Transverse colon (tissue), 4 donors: ENCODE data around the gene TBC1D10B. TPM values are rescaled to one million over a fixed set of nuclear protein-coding genes. Genes with fewer than 3 reads are reported as not detected.

Source experiments
- DNase-seq: peaks from one replicate; pipeline ENCODE4 v3.0.0-alpha.2; 2019
- H3K27ac ChIP-seq, 4 donors: fragments of 200-600 bp; sonication (generic); 2 replicates each; pipeline ENCODE4 v1.5.1; 2016 to 2018; ENCODE audit warnings: inconsistent platforms in 4 of 4
- H3K27me3 ChIP-seq: fragments of 200-600 bp; sonication (generic); 2 replicates; pipeline ENCODE4 v1.5.1; 2017; ENCODE audit warnings: inconsistent platforms
- H3K36me3 ChIP-seq, 4 donors: fragments of 200-600 bp; sonication (generic); 2 replicates each; pipeline ENCODE4 v1.5.1; 2017 to 2019; ENCODE audit warnings: inconsistent platforms in 4 of 4
- H3K4me1 ChIP-seq, 4 donors: fragments of 200-600 bp; sonication (generic); 2 replicates each; pipeline ENCODE4 v1.5.1; 2017 to 2020; ENCODE audit warnings: inconsistent platforms in 4 of 4
- H3K4me3 ChIP-seq, 4 donors: fragments of 200-600 bp; sonication (generic); 1 replicate in 1 of 4; 2 replicates in 3 of 4; pipeline versions ENCODE4 v1.5.1 to v1.6.1; 2017 to 2019; ENCODE audit warnings: inconsistent platforms in 4 of 4
- H3K9me3 ChIP-seq, 2 donors: fragments of 200-600 bp; sonication (generic); 2 replicates each; pipeline ENCODE4 v1.5.1; 2017 to 2019; ENCODE audit warnings: inconsistent platforms in 2 of 2
- EP300 ChIP-seq: sonication (generic); formaldehyde crosslinking; IDR thresholded peaks from one replicate; pipeline ENCODE4 v1.6.1; 2017; ENCODE audit warnings: antibody characterized with exemption, low read depth
- POLR2A ChIP-seq: fragments of 450-650 bp; IDR thresholded peaks from one replicate; pipeline ENCODE4 v1.6.1; 2016; ENCODE audit warnings: antibody characterized with exemption, mild to moderate bottlenecking, moderate library complexity
- POLR2AphosphoS5 ChIP-seq, 3 donors: sonication (generic); formaldehyde crosslinking; IDR thresholded peaks; one replicate each; pipeline ENCODE4 v1.6.1; 2016; ENCODE audit warnings: antibody characterized with exemption in 3 of 3
- WGBS, 2 donors: methylation state at CpG; one replicate each; pipeline ENCODE4 v1.1.5; 2018; ENCODE audit warnings: low coverage in 1 of 2; 5-methylcytosine and 5-hydroxymethylcytosine counted together
- in situ Hi-C, 4 donors: fragments of 200-750 bp; cut with MboI; loops; one replicate each; pipeline versions ENCODE4 v1.15.0 to v1.15.1; 2017; ENCODE audit warnings: low sequenced_read_pairs in 3 of 4, low pct_ligation_motif_present in 1 of 4, low pct_unique_long_range_greater_than_20kb in 1 of 4
- intact Hi-C: fragments of 100-400 bp; cut with DNase I; formaldehyde crosslinking; loops from one replicate; pipeline ENCODE4 v1.15.1; 2023; ENCODE audit warnings: low total_unique reads
- total RNA-seq, 4 donors: library from RNA; depleted of rRNA; stranded (reverse); fragments of >200 nt; gene quantifications; one replicate each; pipeline ENCODE4 v1.1.0, GENCODE V29; 2016
- TF ChIP-seq, protein P1 (sequence below), 5 experiments: fragments of 200-600 bp in 3 of 5; fragments of 450-650 bp in 2 of 5; sonication (generic) in 3 of 5; IDR thresholded peaks; 1 replicate in 2 of 5; 2 replicates in 3 of 5; pipeline ENCODE4 v1.5.1; 2016 to 2017; ENCODE audit warnings: antibody characterized with exemption in 5 of 5, inconsistent platforms in 3 of 5, mild to moderate bottlenecking in 2 of 5, moderate library complexity in 1 of 5

The TBC1D10B gene
- total RNA-seq, 4 donors from 2014 or later = 32.5 to 62.9 (median 40.3) TPM

GRCh38 chr16:30351586-30352419 lies 18.5 kb downstream of the TBC1D10B start:
- Histone ChIP-seq H3K27me3 (no peaks in the 10 kb centered on the region), H3K36me3 (peaks cover 0 to 21% (median 10%) of the 10 kb centered on the region in 4 donors), H3K4me3 (no peak overlapping the region), H3K4me1 (peaks cover 28 to 46% (median 32%) of the 10 kb centered on the region in 4 donors), H3K9me3 (no peaks in the 10 kb centered on the region), H3K27ac (peak overlapping the region; percentile 64 to 99 (median 96))
- intact Hi-C loops = loop anchor here (5.0 kb wide), 1 partner anchor 1205 kb away; no protein-coding TSS in a partner anchor
- in situ Hi-C loops = no loop called here
- WGBS, 2 donors = 74% methylated on average over 11 of the region's 11 CpGs; no CpG with 5 or more reads in 1 of the 2 donors
- peak; percentile 61 for DNase-seq
- TF ChIP-seq, protein P1, sequence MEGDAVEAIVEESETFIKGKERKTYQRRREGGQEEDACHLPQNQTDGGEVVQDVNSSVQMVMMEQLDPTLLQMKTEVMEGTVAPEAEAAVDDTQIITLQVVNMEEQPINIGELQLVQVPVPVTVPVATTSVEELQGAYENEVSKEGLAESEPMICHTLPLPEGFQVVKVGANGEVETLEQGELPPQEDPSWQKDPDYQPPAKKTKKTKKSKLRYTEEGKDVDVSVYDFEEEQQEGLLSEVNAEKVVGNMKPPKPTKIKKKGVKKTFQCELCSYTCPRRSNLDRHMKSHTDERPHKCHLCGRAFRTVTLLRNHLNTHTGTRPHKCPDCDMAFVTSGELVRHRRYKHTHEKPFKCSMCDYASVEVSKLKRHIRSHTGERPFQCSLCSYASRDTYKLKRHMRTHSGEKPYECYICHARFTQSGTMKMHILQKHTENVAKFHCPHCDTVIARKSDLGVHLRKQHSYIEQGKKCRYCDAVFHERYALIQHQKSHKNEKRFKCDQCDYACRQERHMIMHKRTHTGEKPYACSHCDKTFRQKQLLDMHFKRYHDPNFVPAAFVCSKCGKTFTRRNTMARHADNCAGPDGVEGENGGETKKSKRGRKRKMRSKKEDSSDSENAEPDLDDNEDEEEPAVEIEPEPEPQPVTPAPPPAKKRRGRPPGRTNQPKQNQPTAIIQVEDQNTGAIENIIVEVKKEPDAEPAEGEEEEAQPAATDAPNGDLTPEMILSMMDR (IDR thresholded peaks at IDR 0.05) = no peak
- TF ChIP-seq POLR2AphosphoS5 (IDR thresholded peaks at IDR 0.05) = peak; percentile 29 to 69 (median 68)

DNA sequence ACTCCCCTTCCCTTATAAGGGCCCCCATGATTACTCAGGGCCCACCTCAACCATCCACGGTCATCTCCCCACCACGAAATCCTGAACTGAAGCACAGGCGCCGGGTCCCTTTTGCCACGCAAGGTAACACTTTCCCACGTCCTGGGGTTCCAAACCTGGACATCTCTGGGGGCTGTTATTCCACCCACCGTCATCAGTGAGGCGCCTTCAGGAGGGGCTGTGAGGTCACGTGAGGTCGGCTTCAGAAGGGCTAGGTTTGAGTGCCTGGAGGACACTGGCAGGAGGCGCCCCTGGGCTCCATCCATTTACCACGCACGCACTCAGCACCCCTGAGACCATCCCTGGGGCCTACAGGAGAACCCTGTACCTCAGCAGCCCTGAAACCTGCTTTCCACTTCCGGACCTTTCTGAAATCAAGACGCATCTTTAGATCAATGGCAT lies 19.3 kb downstream of the TBC1D10B start:
- no peak overlapping the region for H3K4me3 ChIP-seq
- H3K27ac ChIP-seq = peak overlapping the region in 2 of 4 donors; percentile 43 to 98
- no peak for TF ChIP-seq POLR2A
- TF ChIP-seq EP300 = no peak
- TF ChIP-seq, protein P1 (IDR thresholded peaks at IDR 0.05) = no peak
- TF ChIP-seq POLR2AphosphoS5 (IDR thresholded peaks at IDR 0.05) = no peak
- H3K9me3 ChIP-seq = no peaks in the 10 kb centered on the region
- 86% methylated on average over 15 of the region's 15 CpGs; no CpG with 5 or more reads in 1 of the 2 donors for WGBS, 2 donors
- in situ Hi-C loops = no loop called here
- peaks cover 20 to 38% (median 25%) of the 10 kb centered on the region in 4 donors for H3K4me1 ChIP-seq
- DNase-seq = no peak
- H3K27me3 ChIP-seq = no peaks in the 10 kb centered on the region
- intact Hi-C loops = loop anchor here (5.0 kb wide), 1 partner anchor 1204 kb away; no protein-coding TSS in a partner anchor
- H3K36me3 ChIP-seq = peaks cover 0 to 21% (median 10%) of the 10 kb centered on the region in 4 donors

DNA sequence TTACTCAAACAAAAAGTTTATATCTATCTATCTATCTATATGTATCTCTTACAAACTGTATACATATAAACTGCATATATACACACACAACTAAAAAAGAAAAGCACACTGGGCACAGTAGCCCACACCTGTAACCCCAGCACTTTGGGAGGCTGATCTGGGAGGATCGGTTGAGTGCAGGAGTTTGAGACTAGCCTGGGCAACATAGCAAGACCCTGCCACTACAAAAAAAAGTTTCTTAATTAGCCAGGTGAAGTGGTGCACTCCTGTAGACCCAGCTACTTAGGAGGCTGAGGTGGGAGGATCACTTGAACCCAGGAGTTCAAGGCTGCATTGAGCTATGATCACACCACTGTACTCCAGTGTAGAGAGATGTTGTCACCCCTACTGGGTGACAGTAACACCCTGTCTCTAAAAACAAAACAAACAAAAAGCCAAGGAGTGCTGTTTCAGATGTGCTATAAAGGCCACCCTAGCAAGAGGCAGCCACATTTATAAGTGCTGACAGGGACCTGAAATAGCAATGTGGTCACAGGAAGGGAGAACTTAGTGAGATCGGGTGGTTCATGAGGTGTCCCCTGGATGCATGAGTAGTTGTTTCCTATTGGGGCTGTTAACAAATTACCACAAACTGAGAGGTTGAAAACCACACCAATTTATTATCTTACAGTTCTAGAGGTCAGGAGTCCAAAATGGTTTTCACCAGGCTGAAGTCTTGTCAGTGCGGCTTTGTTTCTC lies 20.0 kb downstream of the TBC1D10B start:
- in situ Hi-C loops = no loop called here
- 71 to 81% methylated on average over 2 to 3 of the region's 3 CpGs for WGBS, 2 donors
- peak; percentile 2 for DNase-seq

More for the DNA sequence above, 20.0 kb downstream of the TBC1D10B start:
- Histone ChIP-seq H3K4me1 (peaks cover 19 to 33% (median 23%) of the 10 kb centered on the region in 4 donors), H3K27ac (peak overlapping the region in 1 of 4 donors; percentile 4), H3K36me3 (peaks cover 0 to 21% (median 10%) of the 10 kb centered on the region in 4 donors), H3K4me3 (no peak overlapping the region), H3K9me3 (no peaks in the 10 kb centered on the region), H3K27me3 (no peaks in the 10 kb centered on the region)
- peak in 2 of 3 donors; percentile 8 to 18 for TF ChIP-seq POLR2AphosphoS5 (IDR thresholded peaks at IDR 0.05)
- TF ChIP-seq, protein P1 (IDR thresholded peaks at IDR 0.05) = no peak
- intact Hi-C loops = loop anchor here (5.0 kb wide), 1 partner anchor 1203 kb away; no protein-coding TSS in a partner anchor
